IPS-15b (cell line): Measurements from ENCODE around the gene SOCS3.

Source experiments
- H3K27me3 ChIP-seq: one replicate; pipeline ENCODE4 v1.6.1; 2013; ENCODE audit warnings: low read length; ENCODE audit not compliant: control insufficient read depth, insufficient read depth
- H3K36me3 ChIP-seq: one replicate; pipeline ENCODE4 v1.6.1; 2013; ENCODE audit warnings: low read length; ENCODE audit not compliant: control insufficient read depth, insufficient read depth
- H3K4me1 ChIP-seq: one replicate; pipeline ENCODE4 v1.6.1; 2013; ENCODE audit warnings: mild to moderate bottlenecking, low read length; ENCODE audit not compliant: control insufficient read depth, insufficient read depth
- H3K4me3 ChIP-seq: one replicate; pipeline ENCODE4 v1.5.1; 2013; ENCODE audit warnings: low read depth, low read length
- H3K9ac ChIP-seq: one replicate; pipeline ENCODE4 v1.6.1; 2013; ENCODE audit warnings: low read depth, mild to moderate bottlenecking, low read length
- H3K9me3 ChIP-seq: one replicate; pipeline ENCODE4 v1.6.1; 2013; ENCODE audit warnings: mild to moderate bottlenecking, low read length; ENCODE audit not compliant: control insufficient read depth, insufficient read depth

Gene SOCS3

GRCh38 chr17:78330570-78331224 lies 29.2 kb downstream of the SOCS3 start:
- Histone ChIP-seq H3K4me3 (no peak overlapping the region), H3K36me3 (no peaks in the 10 kb centered on the region), H3K9ac (no peak overlapping the region), H3K27me3 (no peaks in the 10 kb centered on the region), H3K4me1 (no peaks in the 10 kb centered on the region), H3K9me3 (no peaks in the 10 kb centered on the region)

DNA sequence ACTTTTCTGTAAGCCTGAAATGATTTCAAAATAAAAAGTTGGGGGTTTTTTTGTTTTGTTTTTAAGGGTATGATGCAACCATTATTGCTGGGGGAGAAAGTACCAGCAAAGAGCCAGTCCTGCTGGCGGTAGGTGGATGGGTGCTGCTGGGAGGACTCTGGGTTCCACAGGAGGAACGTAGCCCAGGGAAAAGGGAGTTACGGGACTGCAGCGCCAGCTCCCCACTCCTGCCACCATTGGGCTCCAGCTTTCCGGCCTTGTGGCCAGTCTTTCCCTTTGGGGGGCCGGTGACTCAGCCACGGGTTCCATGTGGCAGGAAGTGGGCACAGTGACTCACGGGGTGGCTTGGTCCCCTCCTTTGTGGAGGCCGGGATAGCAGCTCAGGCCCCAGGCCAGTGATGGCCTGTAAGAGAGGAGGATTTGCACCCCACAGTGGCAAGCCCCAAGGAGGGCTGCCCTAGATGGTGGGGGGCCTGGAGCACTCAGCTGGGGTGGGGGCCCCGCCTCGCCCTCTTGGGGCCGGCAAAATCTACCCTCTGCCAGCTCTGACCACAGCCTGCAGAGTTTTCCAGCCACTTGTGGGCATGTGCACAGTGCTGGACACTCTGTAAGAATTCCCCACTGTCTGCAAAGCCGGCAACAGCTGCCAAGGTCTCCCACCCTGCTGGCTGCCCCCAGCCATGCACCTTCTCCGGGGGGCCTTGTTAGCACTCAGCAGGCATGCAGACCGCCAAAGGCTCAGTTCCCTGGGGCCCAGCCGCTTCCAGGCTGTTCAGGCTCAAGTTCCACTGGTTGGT lies 30.4 kb downstream of the SOCS3 start:
- peaks cover 9% of the 10 kb centered on the region for H3K4me1 ChIP-seq
- no peak overlapping the region for H3K9ac ChIP-seq
- H3K4me3 ChIP-seq: no peak overlapping the region
- no peaks in the 10 kb centered on the region for H3K27me3 ChIP-seq
- H3K36me3 ChIP-seq: no peaks in the 10 kb centered on the region
- H3K9me3 ChIP-seq: no peaks in the 10 kb centered on the region

- Histone ChIP-seq H3K4me1 (peaks cover 9% of the 10 kb centered on the region), H3K27me3 (no peaks in the 10 kb centered on the region), H3K9me3 (no peaks in the 10 kb centered on the region), H3K9ac (no peak overlapping the region), H3K36me3 (no peaks in the 10 kb centered on the region), H3K4me3 (no peak overlapping the region)
Observed at GRCh38 chr17:78327880-78328279, 32.0 kb downstream of the SOCS3 start.

- Histone ChIP-seq H3K9me3 (no peaks in the 10 kb centered on the region), H3K9ac (no peak overlapping the region), H3K27me3 (no peaks in the 10 kb centered on the region), H3K36me3 (no peaks in the 10 kb centered on the region), H3K4me3 (no peak overlapping the region), H3K4me1 (peaks cover 9% of the 10 kb centered on the region)
Observed at GRCh38 chr17:78325076-78325687, 34.7 kb downstream of the SOCS3 start.

DNA sequence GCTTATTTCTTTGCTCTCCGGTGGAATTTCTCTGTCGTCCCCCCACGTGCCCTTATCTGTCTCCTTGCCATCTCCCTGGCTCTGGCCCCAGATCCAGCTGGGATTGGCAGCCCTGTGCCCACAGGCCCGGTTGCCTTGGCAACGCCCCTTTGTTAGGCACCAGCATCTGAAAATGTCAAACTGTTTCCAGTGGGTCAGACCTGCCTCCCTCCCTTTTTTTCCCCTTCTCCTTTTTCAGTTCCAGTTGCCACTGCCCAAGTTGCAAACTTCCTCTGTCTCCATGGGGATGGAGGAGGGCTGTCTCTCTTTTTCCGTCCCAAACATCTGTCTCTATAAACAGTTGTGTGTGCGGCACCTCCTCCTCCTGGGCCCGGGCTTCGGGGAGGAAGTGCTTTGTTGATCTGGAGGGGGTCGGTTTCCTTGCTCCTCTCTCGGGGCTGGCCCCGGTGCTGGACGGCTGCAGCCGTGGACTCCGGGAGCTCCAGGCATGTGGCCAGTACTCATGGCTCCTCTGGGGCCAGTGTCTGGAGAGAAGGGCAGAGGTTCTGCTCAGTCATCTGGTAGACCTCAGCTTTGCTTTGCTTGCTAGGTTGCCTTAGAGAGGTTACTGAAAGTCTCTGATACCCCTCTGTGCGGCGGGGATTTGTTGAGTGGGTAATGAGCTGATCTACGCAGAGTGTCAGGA lies 35.3 kb downstream of the SOCS3 start:
- peaks cover 9% of the 10 kb centered on the region for H3K4me1 ChIP-seq
- no peaks in the 10 kb centered on the region for H3K27me3 ChIP-seq
- no peak overlapping the region for H3K9ac ChIP-seq
- H3K4me3 ChIP-seq: no peak overlapping the region
- no peaks in the 10 kb centered on the region for H3K9me3 ChIP-seq
- H3K36me3 ChIP-seq: no peaks in the 10 kb centered on the region

GRCh38 chr17:78323826-78324390 lies 36.0 kb downstream of the SOCS3 start:
- Histone ChIP-seq H3K4me1 (peaks cover 9% of the 10 kb centered on the region), H3K9ac (no peak overlapping the region), H3K4me3 (no peak overlapping the region), H3K27me3 (no peaks in the 10 kb centered on the region), H3K9me3 (no peaks in the 10 kb centered on the region), H3K36me3 (no peaks in the 10 kb centered on the region)

DNA sequence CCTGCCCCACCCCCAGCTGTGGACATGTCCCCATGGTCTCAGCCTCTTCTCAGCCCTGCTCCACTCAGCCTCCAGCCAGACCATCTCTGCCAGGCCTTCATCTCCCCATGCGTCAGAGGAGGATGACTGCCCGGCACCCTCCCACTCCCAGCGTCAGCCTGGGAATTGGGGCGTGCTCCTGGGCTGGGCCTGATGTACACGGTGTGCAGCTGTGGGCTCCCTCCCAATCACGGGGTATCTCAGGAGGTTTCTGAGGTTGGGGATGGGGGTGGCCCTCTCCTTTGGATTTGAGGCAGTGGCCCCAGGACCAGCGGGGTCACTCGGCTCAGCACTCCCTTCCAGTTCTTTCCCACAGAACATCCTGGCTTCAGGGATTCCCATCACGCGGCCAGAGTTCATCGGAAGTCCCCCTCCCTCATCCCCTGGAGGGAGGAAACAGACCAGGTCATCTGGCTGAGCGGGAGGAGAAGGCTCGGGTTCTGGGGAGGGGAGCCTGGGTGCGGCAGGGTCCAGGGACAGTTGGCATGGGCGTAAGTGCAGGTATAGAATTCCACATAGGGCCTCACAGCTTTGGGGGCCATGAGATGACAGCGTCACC lies 36.9 kb downstream of the SOCS3 start:
- no peak overlapping the region for H3K4me3 ChIP-seq
- no peaks in the 10 kb centered on the region for H3K36me3 ChIP-seq
- H3K9me3 ChIP-seq: no peaks in the 10 kb centered on the region
- H3K9ac ChIP-seq: no peak overlapping the region
- H3K27me3 ChIP-seq: no peaks in the 10 kb centered on the region
- H3K4me1 ChIP-seq: peaks cover 9% of the 10 kb centered on the region

DNA sequence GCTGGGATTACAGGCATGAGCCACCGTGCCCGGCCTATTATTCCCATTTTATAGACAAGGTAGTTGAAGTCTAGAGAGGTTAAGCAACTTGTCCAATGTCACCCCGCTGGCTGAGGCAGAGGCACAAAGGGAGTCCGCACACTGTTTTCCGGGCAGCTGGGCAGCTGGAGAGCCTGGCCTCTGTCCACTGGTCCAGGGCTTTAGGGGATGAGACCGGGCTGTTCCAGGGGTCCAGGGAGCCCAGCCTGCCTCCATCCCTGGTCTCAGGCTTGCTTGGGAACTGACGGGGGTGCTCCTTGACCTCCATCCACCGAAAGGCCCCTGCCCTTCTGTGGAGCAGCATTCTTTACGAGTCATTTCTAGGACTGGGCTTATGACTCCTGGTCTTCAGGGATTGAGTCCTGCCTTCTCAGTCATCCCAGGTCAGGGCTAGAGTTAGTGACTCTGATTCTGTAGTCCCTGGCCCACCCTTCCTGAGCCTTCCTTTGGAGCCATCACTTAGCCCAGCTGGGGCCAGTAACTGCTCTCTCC lies 37.5 kb downstream of the SOCS3 start:
- no peak overlapping the region for H3K4me3 ChIP-seq
- no peaks in the 10 kb centered on the region for H3K9me3 ChIP-seq
- H3K4me1 ChIP-seq: peaks cover 14% of the 10 kb centered on the region
- no peaks in the 10 kb centered on the region for H3K36me3 ChIP-seq
- no peak overlapping the region for H3K9ac ChIP-seq
- no peaks in the 10 kb centered on the region for H3K27me3 ChIP-seq

- no peaks in the 10 kb centered on the region for H3K36me3 ChIP-seq
- H3K4me1 ChIP-seq: peaks cover 23% of the 10 kb centered on the region
- no peak overlapping the region for H3K9ac ChIP-seq
- no peaks in the 10 kb centered on the region for H3K9me3 ChIP-seq
- no peaks in the 10 kb centered on the region for H3K27me3 ChIP-seq
- H3K4me3 ChIP-seq: no peak overlapping the region
Observed at GRCh38 chr17:78318843-78319242, 41.0 kb downstream of the SOCS3 start.

- Histone ChIP-seq H3K9me3 (no peaks in the 10 kb centered on the region), H3K4me1 (peaks cover 23% of the 10 kb centered on the region), H3K4me3 (no peak overlapping the region), H3K36me3 (no peaks in the 10 kb centered on the region), H3K9ac (no peak overlapping the region), H3K27me3 (no peaks in the 10 kb centered on the region)
Observed at GRCh38 chr17:78318407-78318806, 41.5 kb downstream of the SOCS3 start.

GRCh38 chr17:78317794-78318400 lies 42.0 kb downstream of the SOCS3 start:
- Histone ChIP-seq H3K4me3 (no peak overlapping the region), H3K9me3 (no peaks in the 10 kb centered on the region), H3K4me1 (peaks cover 23% of the 10 kb centered on the region), H3K27me3 (peaks cover 2% of the 10 kb centered on the region), H3K36me3 (no peaks in the 10 kb centered on the region), H3K9ac (no peak overlapping the region)
